Right lobe of liver (tissue), 6 donors: Measurements from ENCODE around the gene C22orf31. TPM values are rescaled to one million over a fixed set of nuclear protein-coding genes. Genes with fewer than 3 reads are reported as not detected.
A peak's percentile ranks its signal among the peaks of the same experiment; 100 is the strongest.

Experiments
- ATAC-seq, 4 donors: fragments of 200-7000 bp; cut with Tn5 transposase; one replicate each; pipeline ENCODE4 v1.9.1; 2020; ENCODE audit warnings: mild to moderate bottlenecking in 4 of 4, moderate library complexity in 4 of 4
- DNase-seq, 3 donors: peaks; one replicate each; pipeline ENCODE4 v3.0.0-alpha.2; 2020
- H3K27ac ChIP-seq, 3 donors: fragments of 200-600 bp; one replicate each; pipeline ENCODE4 v1.8.0; 2022
- H3K27me3 ChIP-seq, 2 donors: fragments of 200-600 bp; one replicate each; pipeline ENCODE4 v1.8.0; 2022
- H3K36me3 ChIP-seq, 4 donors: fragments of 200-600 bp; sonication (generic) in 1 of 4; one replicate each; pipeline versions ENCODE4 v1.5.1 to v1.8.0; 2017 to 2022; ENCODE audit warnings: control low read depth in 1 of 4
- H3K4me1 ChIP-seq, 4 donors: fragments of 200-600 bp; sonication (generic) in 1 of 4; one replicate each; pipeline versions ENCODE4 v1.5.1 to v1.8.0; 2017 to 2022; ENCODE audit warnings: control low read depth in 1 of 4
- H3K4me3 ChIP-seq, 3 donors: fragments of 200-600 bp; one replicate each; pipeline ENCODE4 v1.8.0; 2022
- H3K9me3 ChIP-seq, 4 donors: fragments of 200-600 bp; sonication (generic) in 1 of 4; one replicate each; pipeline versions ENCODE4 v1.5.1 to v1.8.0; 2017 to 2022; ENCODE audit warnings: control low read depth in 1 of 4
- CTCF ChIP-seq, 4 donors: fragments of 200-600 bp in 3 of 4; fragments of 450-650 bp in 1 of 4; IDR thresholded peaks; one replicate each; pipeline versions ENCODE4 v1.5.1 to v1.8.0; 2016 to 2022; ENCODE audit warnings: antibody characterized with exemption in 4 of 4, mild to moderate bottlenecking in 2 of 4
- POLR2A ChIP-seq: fragments of 450-650 bp; IDR thresholded peaks from one replicate; pipeline ENCODE4 v1.6.1; 2017; ENCODE audit warnings: antibody characterized with exemption, mild to moderate bottlenecking
- WGBS: methylation state at CpG from one replicate; pipeline ENCODE4 v1.1.6; 2018; ENCODE audit warnings: low coverage, low lambda C conversion rate; ENCODE audit not compliant: insufficient coverage; ENCODE audit errors: missing lambda C conversion rate; 5-methylcytosine and 5-hydroxymethylcytosine counted together
- intact Hi-C, 2 donors: fragments of 100-400 bp; cut with DNase I; formaldehyde crosslinking; loops; one replicate each; pipeline versions ENCODE4 v1.11.2 to v1.14.1; 2022
- total RNA-seq, 6 experiments: library from RNA; depleted of rRNA in 2 of 6; stranded (reverse); fragments of >200 nt in 2 of 6; fragmentation: NEBNext Ultra II Directional in 3 of 6; extraction: Animal tissue kit (Norgen Biotek cat#: 25700) in 3 of 6; gene quantifications; one replicate each; pipeline versions ENCODE4 v1.1.0 to v1.2.4, GENCODE V29; 2016 to 2023
- donor health status: DM: no; HTN: yes; CAD: no.
- donor health status: DM: no; HTN: no; CAD: no.
- donor health status: DM: no; HTN: no; CAD: no.
- donor health status: DM: no; HTN: yes; CAD: no.
- donor health status: DM: no; HTN: yes; CAD: no.

The C22orf31 gene
- total RNA-seq, 6 experiments from 2014 or later, result not detected

DNA sequence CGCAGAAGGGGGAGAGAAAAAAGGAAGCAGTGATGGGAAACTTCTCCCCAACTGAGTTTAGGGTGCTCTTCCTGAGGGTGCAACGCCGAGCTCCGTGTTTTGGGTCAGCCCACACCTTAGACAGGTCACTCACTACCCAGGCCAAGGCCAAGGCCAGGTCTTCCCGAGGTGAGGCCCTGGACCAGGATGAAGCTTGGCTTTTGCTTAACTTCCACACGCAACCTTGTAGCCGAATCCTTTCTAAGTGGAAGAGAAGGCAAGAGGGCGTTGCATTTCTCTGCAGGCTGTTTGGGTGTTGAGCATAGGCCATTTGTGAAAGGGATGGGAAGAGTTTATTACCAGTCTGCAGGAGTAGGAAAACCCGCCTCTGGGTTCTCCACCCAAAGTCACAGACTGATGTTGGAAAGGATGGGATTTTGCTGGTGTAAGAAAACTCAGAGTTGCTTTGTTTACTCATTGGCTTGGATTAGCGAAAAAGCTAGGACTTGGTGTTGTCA lies 12.7 kb upstream of the C22orf31 start:
- Histone ChIP-seq H3K36me3 (no peaks in the 10 kb centered on the region), H3K27ac (peak overlapping the region in 1 of 3 donors; percentile 51), H3K4me3 (peak overlapping the region; percentile 54 to 65 (median 54)), H3K9me3 (no peaks in the 10 kb centered on the region), H3K27me3 (no peaks in the 10 kb centered on the region), H3K4me1 (peaks cover 0 to 24% (median 4%) of the 10 kb centered on the region in 4 donors)
- TF ChIP-seq POLR2A (no peak), CTCF (IDR thresholded peaks at IDR 0.05) (no peak)
- DNase-seq (no peak), ATAC-seq (no peak)
- WGBS, result 40% methylated on average over 6 of the region's 10 CpGs
- intact Hi-C loops, result no loop called here

DNA sequence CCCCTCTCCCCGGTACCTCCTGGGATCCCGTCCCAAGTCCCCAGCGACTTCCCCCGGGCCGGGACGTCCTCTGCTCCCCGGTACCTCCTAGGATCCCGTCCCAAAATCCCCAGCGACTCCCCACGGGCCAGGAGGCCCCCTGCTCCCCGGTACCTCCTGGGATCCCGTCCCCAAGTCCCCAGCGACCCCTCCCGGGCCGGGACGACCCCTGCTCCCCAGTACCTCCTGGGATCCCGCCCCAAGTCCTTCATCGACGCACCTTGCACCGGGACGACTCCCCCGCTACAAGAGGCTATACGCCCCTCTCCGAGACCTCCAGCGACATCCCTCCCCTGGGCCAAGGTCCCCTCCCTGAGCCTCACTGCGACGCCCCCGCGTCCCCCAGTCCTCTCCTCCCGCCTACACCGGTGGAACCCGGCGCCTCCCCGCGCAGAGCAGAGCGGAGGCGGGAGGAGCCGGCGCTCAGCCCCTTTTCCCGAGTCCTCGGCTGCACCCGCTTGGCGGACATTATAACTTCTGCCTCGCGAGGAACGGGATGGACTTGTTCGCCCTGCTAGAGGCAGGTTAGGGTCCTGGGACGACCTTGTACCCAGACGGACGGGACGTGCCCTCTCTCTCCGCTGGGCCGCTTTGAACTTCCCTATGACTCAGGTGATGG lies 12.1 kb upstream of the C22orf31 start:
- Histone ChIP-seq H3K4me1 (peaks cover 0 to 24% (median 4%) of the 10 kb centered on the region in 4 donors), H3K27me3 (no peaks in the 10 kb centered on the region), H3K9me3 (no peaks in the 10 kb centered on the region), H3K4me3 (peak overlapping the region; percentile 54 to 65 (median 54)), H3K27ac (peak overlapping the region in 1 of 3 donors; percentile 51), H3K36me3 (no peaks in the 10 kb centered on the region)
- intact Hi-C loops, result no loop called here
- ATAC-seq (peak; percentile 30 to 48 (median 35)), DNase-seq (peak; percentile 62 to 72 (median 65))
- TF ChIP-seq POLR2A (no peak), CTCF (IDR thresholded peaks at IDR 0.05) (peak in 1 of 4 donors; percentile 5)
- 3% methylated on average over 13 of the region's 53 CpGs for WGBS

GRCh38 chr22:29072979-29073617 lies 11.5 kb upstream of the C22orf31 start, which contains the start of gene KREMEN1:
Gene KREMEN1 (plus strand): TSS chr22:29073035. CDS start chr22:29073131, 96 bp downstream.
- H3K4me3 ChIP-seq, result peak within 1 kb of the TSS; percentile 54 to 65 (median 54)
- peaks cover 0 to 24% (median 4%) of the 10 kb centered on the region in 4 donors for H3K4me1 ChIP-seq
- peak in 1 of 4 donors; percentile 1 for ATAC-seq
- under 1% methylated on average over 15 of the region's 76 CpGs for WGBS
- intact Hi-C loops, result no loop called here
- no peaks in the 10 kb centered on the region for H3K9me3 ChIP-seq
- peak within 1 kb of the TSS in 1 of 3 donors; percentile 53 for H3K27ac ChIP-seq
- TF ChIP-seq CTCF (IDR thresholded peaks at IDR 0.05) (no peak), POLR2A (no peak)
- DNase-seq, result peak; percentile 48 to 72 (median 60)
- no peaks in the 10 kb centered on the region for H3K36me3 ChIP-seq
- no peaks in the 10 kb centered on the region for H3K27me3 ChIP-seq

- H3K4me3 ChIP-seq, result peak overlapping the region; percentile 3 to 48 (median 23)
- WGBS, result 63% methylated on average over 11 of the region's 41 CpGs
Observed at GRCh38 chr22:29072193-29072978, 10.8 kb upstream of the C22orf31 start.

More at GRCh38 chr22:29072193-29072978, 10.8 kb upstream of the C22orf31 start:
- TF ChIP-seq CTCF (IDR thresholded peaks at IDR 0.05), result no peak
- no peak for TF ChIP-seq POLR2A
- peak; percentile 98 to 99 (median 99) for DNase-seq
- intact Hi-C loops, result no loop called here
- Histone ChIP-seq H3K9me3 (no peaks in the 10 kb centered on the region), H3K36me3 (no peaks in the 10 kb centered on the region), H3K4me1 (peaks cover 0 to 20% (median 4%) of the 10 kb centered on the region in 4 donors), H3K27ac (peak overlapping the region in 1 of 3 donors; percentile 53), H3K27me3 (no peaks in the 10 kb centered on the region)
- ATAC-seq, result peak; percentile 92 to 98 (median 94)
